K562 (cell line): ENCODE results near the gene PRTFDC1. TPM values are rescaled to one million over a fixed set of nuclear protein-coding genes. Genes with fewer than 3 reads are reported as not detected.

Experiments used
- ATAC-seq: fragments of 200-7000 bp; cut with Tn5 transposase; 3 replicates; pipeline ENCODE4 v1.9.1; 2020; ENCODE audit warnings: moderate library complexity
- BruUV-seq: library from RNA; stranded (reverse); fragments of 400-500 nt; replicated peaks from 2 replicates; lab custom pipeline; 2021; lab: Mats Ljungman, UMichigan
- CTCF ChIA-PET: fragments of 300-600 bp; formaldehyde crosslinking; extraction: SDS; loops from one replicate; lab custom pipeline; 2021; ENCODE audit warnings: low intra/inter-chr PET ratio; lab: Yijun Ruan, JAX
- POLR2A ChIA-PET: fragments of 300-600, 350-650 bp; sonication (Branson Sonifier 250); formaldehyde crosslinking; extraction: SDS; loops from one replicate; lab custom pipeline; 2021; ENCODE audit warnings: antibody characterized with exemption, inconsistent platforms; lab: Yijun Ruan, JAX
- DNase-seq, 4 experiments: peaks; one replicate each; pipeline versions ENCODE4 v3.0.0 to v3.0.0-alpha.2; 2011 to 2018; ENCODE audit warnings: low spot score in 3 of 4, mixed read lengths in 3 of 4; ENCODE audit errors: extremely low read depth in 1 of 4
- FAIRE-seq: peaks from 2 replicates; lab custom pipeline; 2011; peaks lifted over from hg19 to GRCh38; lab: Jason Lieb, UNC
- H2AFZ ChIP-seq: 2 replicates; pipeline ENCODE4 v1.6.0; 2011; ENCODE audit warnings: low read depth, low read length, control low read depth, inconsistent platforms
- H3K27ac ChIP-seq: fragments of 200-600 bp; 3 replicates; pipeline ENCODE4 v1.8.0; 2011; ENCODE audit warnings: low read depth, mild to moderate bottlenecking, control low read depth, inconsistent platforms, low read length, moderate library complexity, mixed read lengths; ENCODE audit errors: extremely low read depth
- H3K27me3 ChIP-seq, 2 experiments: fragments of 300-600 bp in 1 of 2; 2 replicates in 1 of 2; 3 replicates in 1 of 2; pipeline versions ENCODE4 v1.6.0 to v1.8.0; 2011; ENCODE audit warnings: inconsistent platforms in 2 of 2, low read length in 2 of 2, mild to moderate bottlenecking in 1 of 2, mixed read lengths in 1 of 2, moderate library complexity in 1 of 2; ENCODE audit not compliant: control insufficient read depth in 2 of 2, insufficient read depth in 2 of 2
- H3K36me3 ChIP-seq: fragments of 300-600 bp; 3 replicates; pipeline ENCODE4 v1.8.0; 2011; ENCODE audit warnings: mild to moderate bottlenecking, low read length, inconsistent platforms; ENCODE audit not compliant: control insufficient read depth, insufficient read depth
- H3K4me1 ChIP-seq, 2 experiments: fragments of 200-600 bp in 1 of 2; replicated peaks in 1 of 2; 2 replicates in 1 of 2; 3 replicates in 1 of 2; pipeline versions ENCODE4 v1.5.1 to v1.8.0; 2011; ENCODE audit warnings: inconsistent platforms in 2 of 2, low read length in 2 of 2, mild to moderate bottlenecking in 1 of 2, mixed read lengths in 1 of 2, moderate library complexity in 1 of 2; ENCODE audit not compliant: control insufficient read depth in 2 of 2, insufficient read depth in 2 of 2
- H3K4me2 ChIP-seq: 2 replicates; pipeline ENCODE4 v1.6.1; 2011; ENCODE audit warnings: low read length, control low read depth, inconsistent platforms, mixed read lengths; ENCODE audit not compliant: insufficient read depth
- H3K4me3 ChIP-seq: fragments of 200-600 bp; sonication (generic), shearing (Covaris generic); 2 replicates; pipeline ENCODE4 v1.5.1; 2016; ENCODE audit warnings: control low read depth, inconsistent platforms
- H3K79me2 ChIP-seq: fragments of 200-600 bp; 3 replicates; pipeline ENCODE4 v1.8.0; 2011; ENCODE audit warnings: low read length, inconsistent platforms; ENCODE audit not compliant: control insufficient read depth, insufficient read depth
- H3K9ac ChIP-seq, 2 experiments: 2 replicates each; pipeline versions ENCODE4 v1.6.0 to v1.6.1; 2011; ENCODE audit warnings: low read depth in 2 of 2, low read length in 2 of 2, control low read depth in 1 of 2, inconsistent platforms in 1 of 2, mild to moderate bottlenecking in 1 of 2, mixed read lengths in 1 of 2; ENCODE audit not compliant: insufficient read depth in 1 of 2
- H3K9me1 ChIP-seq: one replicate; pipeline ENCODE4 v1.6.0; 2011; ENCODE audit warnings: inconsistent platforms, mild to moderate bottlenecking, low read length, moderate library complexity; ENCODE audit not compliant: control insufficient read depth, insufficient read depth
- H3K9me3 ChIP-seq: replicated peaks from 2 replicates; pipeline ENCODE4 v1.5.1; 2011; ENCODE audit warnings: low read depth, low read length, inconsistent platforms; ENCODE audit not compliant: control insufficient read depth, insufficient read depth
- H4K20me1 ChIP-seq: replicated peaks from 2 replicates; pipeline ENCODE4 v1.6.1; 2011; ENCODE audit warnings: low read length, inconsistent platforms, mixed read lengths; ENCODE audit not compliant: control insufficient read depth, insufficient read depth
- CEBPB ChIP-seq: fragments of 450-650 bp; IDR thresholded peaks from 2 replicates; pipeline ENCODE4 v1.6.1; 2016; ENCODE audit warnings: missing genetic modification characterization, missing compliant biosample characterization
- CREM ChIP-seq: IDR thresholded peaks from 2 replicates; pipeline ENCODE4 v1.6.1; 2014; ENCODE audit warnings: antibody characterized with exemption, low read depth
- ELF4 ChIP-seq: fragments of 450-650 bp; formaldehyde crosslinking; IDR thresholded peaks from 2 replicates; pipeline ENCODE4 v1.4.0; 2022; ENCODE audit warnings: missing genetic modification characterization
- GTF2E2 ChIP-seq: fragments of 200-800 bp; sonication (Bioruptor generic); IDR thresholded peaks from 2 replicates; pipeline ENCODE4 v1.6.1; 2016; ENCODE audit warnings: missing genetic modification characterization, missing compliant biosample characterization
- HDAC3 ChIP-seq: fragments of 450-650 bp; IDR thresholded peaks from 2 replicates; pipeline ENCODE4 v1.6.1; 2018; ENCODE audit warnings: borderline replicate concordance, mild to moderate bottlenecking, moderate library complexity; ENCODE audit not compliant: partially characterized antibody
- ID3 ChIP-seq, 2 experiments: fragments of 250-450 bp in 1 of 2; fragments of 450-650 bp in 1 of 2; sonication (Bioruptor Pico) in 1 of 2; IDR thresholded peaks; 2 replicates each; pipeline versions ENCODE4 v1.6.1 to v1.8.0; 2016 to 2021; ENCODE audit warnings: mild to moderate bottlenecking in 2 of 2, moderate library complexity in 2 of 2, missing compliant biosample characterization in 1 of 2, missing genetic modification characterization in 1 of 2
- NR2C1 ChIP-seq, 2 experiments: fragments of 450-650 bp; IDR thresholded peaks; 2 replicates each; pipeline ENCODE4 v1.6.1; 2017; ENCODE audit warnings: mild to moderate bottlenecking in 2 of 2, antibody characterized with exemption in 1 of 2, inconsistent platforms in 1 of 2, missing compliant biosample characterization in 1 of 2, missing genetic modification characterization in 1 of 2
- OTX1 ChIP-seq: fragments of 450-650 bp; formaldehyde crosslinking; IDR thresholded peaks from 2 replicates; pipeline ENCODE4 v1.4.0; 2022; ENCODE audit warnings: mild to moderate bottlenecking
- PRMT5 ChIP-seq: sonication (generic); formaldehyde crosslinking; IDR thresholded peaks from 2 replicates; pipeline ENCODE4 v1.5.0; 2020; ENCODE audit warnings: missing genetic modification reagents
- SRSF3 ChIP-seq: fragments of 200-400 bp; formaldehyde crosslinking; IDR thresholded peaks from 2 replicates; pipeline ENCODE4 v1.6.1; 2016; ENCODE audit warnings: mild to moderate bottlenecking, low read length, moderate library complexity; ENCODE audit not compliant: insufficient read depth
- TCF7L2 ChIP-seq: fragments of 150-350 bp; IDR thresholded peaks from 2 replicates; pipeline ENCODE4 v1.6.1; 2016; ENCODE audit warnings: low read depth, mild to moderate bottlenecking, low read length, moderate library complexity
- TSHZ1 ChIP-seq: fragments of 250-450 bp; sonication (Bioruptor Pico); IDR thresholded peaks from 2 replicates; pipeline ENCODE4 v1.4.0; 2020; ENCODE audit warnings: mild to moderate bottlenecking, moderate library complexity
- ZBED1 ChIP-seq: IDR thresholded peaks from 2 replicates; pipeline ENCODE4 v1.6.1; 2014
- ZBTB8A ChIP-seq: fragments of 450-650 bp; IDR thresholded peaks from 2 replicates; pipeline ENCODE4 v1.6.1; 2018; ENCODE audit warnings: mild to moderate bottlenecking, moderate library complexity; ENCODE audit not compliant: partially characterized antibody
- ZNF586 ChIP-seq: fragments of 450-650 bp; formaldehyde crosslinking; conservative IDR thresholded peaks from 2 replicates; pipeline ENCODE4 v1.4.0; 2020; ENCODE audit warnings: mild to moderate bottlenecking, moderate library complexity
- ZNF695 ChIP-seq: fragments of 450-650 bp; formaldehyde crosslinking; IDR thresholded peaks from 2 replicates; pipeline ENCODE4 v1.4.0; 2020; ENCODE audit warnings: mild to moderate bottlenecking, moderate library complexity
- WGBS: fragments of 100-300 bp; shearing (Covaris generic); methylation state at CpG from one replicate; pipeline ENCODE4 v1.1.6; 2016; ENCODE audit warnings: low coverage, mixed read lengths; ENCODE audit not compliant: insufficient coverage; ENCODE audit errors: missing lambda C conversion rate; 5-methylcytosine and 5-hydroxymethylcytosine counted together
- in situ Hi-C: fragments of 300-500 bp; cut with MboI; formaldehyde crosslinking; loops from 4 replicates; pipeline ENCODE4 v1.15.0; 2018; ENCODE audit warnings: inconsistent platforms, mixed read lengths
- intact Hi-C: fragments of 100-400 bp; cut with micrococcal nuclease; formaldehyde crosslinking; loops from 2 replicates; pipeline ENCODE4 v1.14.2; 2022
- polyA plus RNA-seq, 8 experiments: library from polyadenylated mRNA; depleted of rRNA in 4 of 8; stranded (reverse) in 5 of 8; unstranded in 3 of 8; fragments of >200 nt; fragmentation: Nextera tagmentation in 2 of 8; fragmentation: Illumina TruSeq in 1 of 8; extraction: Ambion mirVana in 2 of 8; extraction: Trizol in 1 of 8; gene quantifications; 2 replicates each; pipeline versions ENCODE4 v1.2.1 to v1.2.3, GENCODE V29; 2011 to 2014; ENCODE audit warnings: inconsistent platforms in 1 of 8, missing spikeins in 1 of 8
- total RNA-seq, 7 experiments: library from RNA; depleted of rRNA in 6 of 7; stranded (reverse); fragments of >200 nt in 6 of 7; fragmentation: Illumina TruSeq in 2 of 7; extraction: Trizol in 2 of 7; gene quantifications; 2 replicates each; pipeline versions ENCODE4 v1.2.1 to v1.2.3, GENCODE V29; 2011 to 2021; ENCODE audit warnings: low replicate concordance in 1 of 7
- TF ChIP-seq, protein P1 (sequence below): fragments of 450-650 bp; IDR thresholded peaks from 2 replicates; pipeline ENCODE4 v1.7.1; 2018; ENCODE audit warnings: mild to moderate bottlenecking, low read depth; ENCODE audit not compliant: partially characterized antibody

The PRTFDC1 gene
- total and polyA plus RNA-seq, 9 of the 15 experiments (the other 6 are each of a cell fraction or from before 2014, with no cell fraction given): 7.0 to 27.6 (median 10.0) TPM

GRCh38 chr10:24959382-24959730 is 7.0 kb upstream of the PRTFDC1 start:
- WGBS: 45% methylated on average over 3 of the region's 3 CpGs
- DNase-seq: no peak
- BruUV-seq: no TSS peak
- Histone ChIP-seq H3K9me3 (no peaks in the 10 kb centered on the region), H3K4me3 (no peak overlapping the region), H4K20me1 (no peaks in the 10 kb centered on the region), H3K4me2 (peak overlapping the region; percentile 67), H3K36me3 (no peaks in the 10 kb centered on the region), H3K4me1 (peaks cover 0 to 21% of the 10 kb centered on the region in 2 experiments; a peak in 3 of 5 replicates), H3K27ac (peak overlapping the region; percentile 80), H3K9ac (peak overlapping the region in 1 of 2 experiments; percentile 59; a peak in 1 of 4 replicates), H2AFZ (peak overlapping the region; percentile 97), H3K79me2 (no peaks in the 10 kb centered on the region), H3K9me1 (no peaks in the 10 kb centered on the region), H3K27me3 (no peaks in the 10 kb centered on the region)
- CTCF ChIA-PET: no interaction called here
- no peak for FAIRE-seq
- POLR2A ChIA-PET: interaction anchor here (0.7 to 1.2 kb wide), 2 partner anchors 30 to 232 kb away, joined by 3 to 4 read pairs; no protein-coding TSS in a partner anchor
- intact Hi-C loops (no loop called here), in situ Hi-C loops (loop anchor here (10.0 kb wide), 1 partner anchor 315 kb away; no protein-coding TSS in a partner anchor)
- no peak; the same call in 2 of the 3 replicates for ATAC-seq
- TF ChIP-seq ZBED1: no peak
- TF ChIP-seq OTX1 (CRISPR knock-in tag): no peak
- no peak; the same call in 1 of the 2 replicates for TF ChIP-seq GTF2E2 (tag)
- no peak for TF ChIP-seq PRMT5 (CRISPR knock-in tag)
- TF ChIP-seq TCF7L2: no peak
- TF ChIP-seq ZNF586 (CRISPR knock-in tag): 0 out of 2 replicates have a peak, but pooled peaks have one; percentile 34
- no peak for TF ChIP-seq NR2C1 (IDR thresholded peaks at IDR 0.05)
- TF ChIP-seq NR2C1 (tag; IDR thresholded peaks at IDR 0.05): no peak
- TF ChIP-seq CREM: no peak
- no peak for TF ChIP-seq ZNF695
- TF ChIP-seq ZBTB8A: no peak
- no peak for TF ChIP-seq SRSF3
- TF ChIP-seq, protein P1, sequence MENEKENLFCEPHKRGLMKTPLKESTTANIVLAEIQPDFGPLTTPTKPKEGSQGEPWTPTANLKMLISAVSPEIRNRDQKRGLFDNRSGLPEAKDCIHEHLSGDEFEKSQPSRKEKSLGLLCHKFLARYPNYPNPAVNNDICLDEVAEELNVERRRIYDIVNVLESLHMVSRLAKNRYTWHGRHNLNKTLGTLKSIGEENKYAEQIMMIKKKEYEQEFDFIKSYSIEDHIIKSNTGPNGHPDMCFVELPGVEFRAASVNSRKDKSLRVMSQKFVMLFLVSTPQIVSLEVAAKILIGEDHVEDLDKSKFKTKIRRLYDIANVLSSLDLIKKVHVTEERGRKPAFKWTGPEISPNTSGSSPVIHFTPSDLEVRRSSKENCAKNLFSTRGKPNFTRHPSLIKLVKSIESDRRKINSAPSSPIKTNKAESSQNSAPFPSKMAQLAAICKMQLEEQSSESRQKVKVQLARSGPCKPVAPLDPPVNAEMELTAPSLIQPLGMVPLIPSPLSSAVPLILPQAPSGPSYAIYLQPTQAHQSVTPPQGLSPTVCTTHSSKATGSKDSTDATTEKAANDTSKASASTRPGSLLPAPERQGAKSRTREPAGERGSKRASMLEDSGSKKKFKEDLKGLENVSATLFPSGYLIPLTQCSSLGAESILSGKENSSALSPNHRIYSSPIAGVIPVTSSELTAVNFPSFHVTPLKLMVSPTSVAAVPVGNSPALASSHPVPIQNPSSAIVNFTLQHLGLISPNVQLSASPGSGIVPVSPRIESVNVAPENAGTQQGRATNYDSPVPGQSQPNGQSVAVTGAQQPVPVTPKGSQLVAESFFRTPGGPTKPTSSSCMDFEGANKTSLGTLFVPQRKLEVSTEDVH: no peak
- TF ChIP-seq HDAC3: no peak
- TF ChIP-seq ID3 (CRISPR knock-in tag; IDR thresholded peaks at IDR 0.05): no peak
- TF ChIP-seq ID3 (tag; IDR thresholded peaks at IDR 0.05): no peak
- TF ChIP-seq TSHZ1 (CRISPR knock-in tag): no peak
- no peak for TF ChIP-seq CEBPB (tag)
- TF ChIP-seq ELF4 (CRISPR knock-in tag): 0 out of 2 replicates have a peak, but pooled peaks have one; percentile 10
